ENCODE data around the gene USHBP1. TPM values are rescaled to one million over a fixed set of nuclear protein-coding genes. Genes with fewer than 3 reads are reported as not detected.

USHBP1 gene
- total and polyA plus RNA-seq, 2 of the 13 experiments (the other 11 are each of a cell fraction or from before 2014, with no cell fraction given), result 0.15 to 1.5 TPM

DNA sequence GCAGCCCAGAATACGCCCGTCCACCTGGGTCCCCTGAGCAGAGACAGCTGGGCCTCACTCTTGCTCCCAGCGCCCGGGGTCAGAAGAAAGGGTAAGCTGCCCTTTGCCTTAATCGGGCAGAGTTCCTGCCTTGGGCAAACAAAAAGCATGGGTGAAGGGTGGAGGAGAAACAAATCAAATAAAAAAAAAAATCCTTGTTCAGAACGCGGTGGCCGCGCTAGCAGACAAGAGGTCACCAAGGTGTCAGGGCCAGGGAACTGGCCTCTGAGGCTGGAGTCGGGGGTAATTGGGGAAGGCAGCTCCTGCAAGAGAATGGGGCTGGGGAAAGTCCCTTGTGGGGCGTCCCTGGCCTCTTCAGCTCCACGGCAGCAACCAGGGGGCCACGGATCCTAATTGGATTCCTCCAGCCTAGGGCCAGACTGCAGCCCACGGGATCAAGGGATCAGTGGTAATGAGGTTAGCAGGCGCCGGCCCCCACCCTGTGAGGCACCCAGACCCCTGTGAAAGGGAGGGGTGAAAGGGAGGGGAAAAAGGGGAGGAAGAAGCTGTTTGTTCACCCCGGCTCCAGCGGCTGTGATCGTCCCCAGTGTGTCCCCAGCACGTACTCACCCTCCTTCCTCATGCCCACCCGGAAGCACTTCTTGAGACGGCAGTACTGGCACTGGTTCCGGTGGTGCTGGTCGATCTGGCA, 24.3 kb downstream of the USHBP1 start (continued):
- TF ChIP-seq, protein P1, sequence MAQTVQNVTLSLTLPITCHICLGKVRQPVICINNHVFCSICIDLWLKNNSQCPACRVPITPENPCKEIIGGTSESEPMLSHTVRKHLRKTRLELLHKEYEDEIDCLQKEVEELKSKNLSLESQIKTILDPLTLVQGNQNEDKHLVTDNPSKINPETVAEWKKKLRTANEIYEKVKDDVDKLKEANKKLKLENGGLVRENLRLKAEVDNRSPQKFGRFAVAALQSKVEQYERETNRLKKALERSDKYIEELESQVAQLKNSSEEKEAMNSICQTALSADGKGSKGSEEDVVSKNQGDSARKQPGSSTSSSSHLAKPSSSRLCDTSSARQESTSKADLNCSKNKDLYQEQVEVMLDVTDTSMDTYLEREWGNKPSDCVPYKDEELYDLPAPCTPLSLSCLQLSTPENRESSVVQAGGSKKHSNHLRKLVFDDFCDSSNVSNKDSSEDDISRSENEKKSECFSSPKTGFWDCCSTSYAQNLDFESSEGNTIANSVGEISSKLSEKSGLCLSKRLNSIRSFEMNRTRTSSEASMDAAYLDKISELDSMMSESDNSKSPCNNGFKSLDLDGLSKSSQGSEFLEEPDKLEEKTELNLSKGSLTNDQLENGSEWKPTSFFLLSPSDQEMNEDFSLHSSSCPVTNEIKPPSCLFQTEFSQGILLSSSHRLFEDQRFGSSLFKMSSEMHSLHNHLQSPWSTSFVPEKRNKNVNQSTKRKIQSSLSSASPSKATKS (CRISPR knock-in tag; IDR thresholded peaks at IDR 0.05), result no peak
- peak; percentile 52 for TF ChIP-seq SALL1 (CRISPR knock-in tag; IDR thresholded peaks at IDR 0.05)
- TF ChIP-seq, protein P2, sequence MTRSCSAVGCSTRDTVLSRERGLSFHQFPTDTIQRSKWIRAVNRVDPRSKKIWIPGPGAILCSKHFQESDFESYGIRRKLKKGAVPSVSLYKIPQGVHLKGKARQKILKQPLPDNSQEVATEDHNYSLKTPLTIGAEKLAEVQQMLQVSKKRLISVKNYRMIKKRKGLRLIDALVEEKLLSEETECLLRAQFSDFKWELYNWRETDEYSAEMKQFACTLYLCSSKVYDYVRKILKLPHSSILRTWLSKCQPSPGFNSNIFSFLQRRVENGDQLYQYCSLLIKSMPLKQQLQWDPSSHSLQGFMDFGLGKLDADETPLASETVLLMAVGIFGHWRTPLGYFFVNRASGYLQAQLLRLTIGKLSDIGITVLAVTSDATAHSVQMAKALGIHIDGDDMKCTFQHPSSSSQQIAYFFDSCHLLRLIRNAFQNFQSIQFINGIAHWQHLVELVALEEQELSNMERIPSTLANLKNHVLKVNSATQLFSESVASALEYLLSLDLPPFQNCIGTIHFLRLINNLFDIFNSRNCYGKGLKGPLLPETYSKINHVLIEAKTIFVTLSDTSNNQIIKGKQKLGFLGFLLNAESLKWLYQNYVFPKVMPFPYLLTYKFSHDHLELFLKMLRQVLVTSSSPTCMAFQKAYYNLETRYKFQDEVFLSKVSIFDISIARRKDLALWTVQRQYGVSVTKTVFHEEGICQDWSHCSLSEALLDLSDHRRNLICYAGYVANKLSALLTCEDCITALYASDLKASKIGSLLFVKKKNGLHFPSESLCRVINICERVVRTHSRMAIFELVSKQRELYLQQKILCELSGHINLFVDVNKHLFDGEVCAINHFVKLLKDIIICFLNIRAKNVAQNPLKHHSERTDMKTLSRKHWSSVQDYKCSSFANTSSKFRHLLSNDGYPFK (CRISPR knock-in tag; IDR thresholded peaks at IDR 0.05; ENCODE audit: borderline replicate concordance), result peak; percentile 43; the same call in 1 of the 2 replicates
- no peak for TF ChIP-seq RFX3 (CRISPR knock-in tag; IDR thresholded peaks at IDR 0.05)
- peak; percentile 41; the same call in 1 of the 2 replicates for TF ChIP-seq POLR2AphosphoS5 (IDR thresholded peaks at IDR 0.05; ENCODE audit: low read depth, low read length)
- TF ChIP-seq, protein P3, sequence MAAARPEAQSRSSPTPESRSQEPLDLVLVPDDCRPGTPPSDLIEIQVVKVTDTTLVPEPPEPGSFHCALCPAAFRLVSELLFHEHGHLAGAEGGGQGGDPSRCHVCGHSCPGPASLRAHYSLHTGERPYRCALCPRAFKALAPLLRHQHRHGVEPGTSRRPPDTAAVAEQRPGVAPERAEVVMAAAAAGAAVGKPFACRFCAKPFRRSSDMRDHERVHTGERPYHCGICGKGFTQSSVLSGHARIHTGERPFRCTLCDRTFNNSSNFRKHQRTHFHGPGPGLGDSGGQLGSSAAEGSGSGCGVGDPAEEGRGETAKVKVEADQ (CRISPR knock-in tag; IDR thresholded peaks at IDR 0.05; ENCODE audit: borderline replicate concordance), result no peak; the same call in 1 of the 2 replicates
- TF ChIP-seq ZNF230 (CRISPR knock-in tag; IDR thresholded peaks at IDR 0.05), result no peak
- TF ChIP-seq, protein P4, sequence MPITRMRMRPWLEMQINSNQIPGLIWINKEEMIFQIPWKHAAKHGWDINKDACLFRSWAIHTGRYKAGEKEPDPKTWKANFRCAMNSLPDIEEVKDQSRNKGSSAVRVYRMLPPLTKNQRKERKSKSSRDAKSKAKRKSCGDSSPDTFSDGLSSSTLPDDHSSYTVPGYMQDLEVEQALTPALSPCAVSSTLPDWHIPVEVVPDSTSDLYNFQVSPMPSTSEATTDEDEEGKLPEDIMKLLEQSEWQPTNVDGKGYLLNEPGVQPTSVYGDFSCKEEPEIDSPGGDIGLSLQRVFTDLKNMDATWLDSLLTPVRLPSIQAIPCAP (CRISPR knock-in tag; IDR thresholded peaks at IDR 0.05; ENCODE audit: low read depth), result no peak
- TF ChIP-seq ZBTB7B (CRISPR knock-in tag; IDR thresholded peaks at IDR 0.05), result no peak
- TF ChIP-seq ZNF563 (CRISPR knock-in tag; IDR thresholded peaks at IDR 0.05), result no peak; the same call in 1 of the 2 replicates
- TF ChIP-seq ZNF546 (CRISPR knock-in tag; conservative IDR thresholded peaks at IDR 0.05), result 0 out of 2 replicates have a peak, but pooled peaks have one; percentile 44
- no peak for TF ChIP-seq FLYWCH1 (CRISPR knock-in tag; IDR thresholded peaks at IDR 0.05)
- no peak for TF ChIP-seq MED13 (CRISPR knock-in tag; IDR thresholded peaks at IDR 0.05)
- no peak for TF ChIP-seq SP140L (CRISPR knock-in tag; IDR thresholded peaks at IDR 0.05; ENCODE audit: borderline replicate concordance)
- TF ChIP-seq, protein P5, sequence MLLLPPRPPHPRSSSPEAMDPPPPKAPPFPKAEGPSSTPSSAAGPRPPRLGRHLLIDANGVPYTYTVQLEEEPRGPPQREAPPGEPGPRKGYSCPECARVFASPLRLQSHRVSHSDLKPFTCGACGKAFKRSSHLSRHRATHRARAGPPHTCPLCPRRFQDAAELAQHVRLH (CRISPR knock-in tag; IDR thresholded peaks at IDR 0.05; ENCODE audit: borderline replicate concordance, low read depth), result no peak
- no peak for TF ChIP-seq KMT2B (CRISPR knock-in tag; IDR thresholded peaks at IDR 0.05)
- TF ChIP-seq ZNF761 (CRISPR knock-in tag; conservative IDR thresholded peaks at IDR 0.05), result no peak
- TF ChIP-seq DPF2 (CRISPR knock-in tag; IDR thresholded peaks at IDR 0.05; ENCODE audit: borderline replicate concordance, low read depth), result no peak
- TF ChIP-seq EEA1 (CRISPR knock-in tag; IDR thresholded peaks at IDR 0.05; ENCODE audit: borderline replicate concordance), result no peak
- TF ChIP-seq SRSF1 (optimal IDR thresholded peaks at IDR 0.05; ENCODE audit: low read depth, low read length), result no peak
- TF ChIP-seq, protein P6, sequence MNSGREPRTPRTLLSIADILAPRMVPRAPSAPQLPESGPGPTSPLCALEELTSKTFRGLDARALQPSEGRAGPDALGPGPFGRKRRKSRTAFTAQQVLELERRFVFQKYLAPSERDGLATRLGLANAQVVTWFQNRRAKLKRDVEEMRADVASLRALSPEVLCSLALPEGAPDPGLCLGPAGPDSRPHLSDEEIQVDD (CRISPR knock-in tag; IDR thresholded peaks at IDR 0.05; ENCODE audit: borderline replicate concordance), result no peak
- TF ChIP-seq ZNF431 (CRISPR knock-in tag; IDR thresholded peaks at IDR 0.05; ENCODE audit: borderline replicate concordance, low read depth), result no peak
- peak; percentile 52; the same call in 1 of the 2 replicates for TF ChIP-seq FOXA3 (CRISPR knock-in tag; IDR thresholded peaks at IDR 0.05)

Data from HepG2 (cell line).